22Rv1 (cell line): Measurements from ENCODE around the gene DYNC1I1.

Experiments used
- CTCF ChIP-seq: fragments of 450-650 bp; IDR thresholded peaks from 2 replicates; pipeline ENCODE4 v1.5.1; 2017; ENCODE audit warnings: mild to moderate bottlenecking
- ZFX ChIP-seq: fragments of 450-650 bp; IDR thresholded peaks from 2 replicates; pipeline ENCODE4 v1.6.1; 2017; ENCODE audit warnings: antibody characterized with exemption, borderline replicate concordance

- no peak for TF ChIP-seq CTCF
- no peak for TF ChIP-seq ZFX
Observed at GRCh38 chr7:95971716-95972115, 199.4 kb downstream of the DYNC1I1 start.
